Dermis microvascular lymphatic vessel endothelial cell (primary cell): ENCODE data around the gene CMBL. TPM values are rescaled to one million over a fixed set of nuclear protein-coding genes. Genes with fewer than 3 reads are reported as not detected.

Source experiments
- total RNA-seq: library from RNA; depleted of rRNA; stranded (reverse); fragments of >200 nt; gene quantifications from 2 replicates; pipeline ENCODE4 v1.2.1, GENCODE V29; 2014

Gene CMBL
- total RNA-seq, 1 donor from 2014 or later, result 3.7 TPM

Other genes starting within 250 kb of the CMBL start
- 18.9 and 20.1 TPM in 2 replicates for gene ATPSCKMT, start 58.0 kb downstream of the CMBL start, total RNA-seq
- 495 and 643 TPM in 2 replicates for gene CCT5, start 57.6 kb downstream of the CMBL start, total RNA-seq
- 34.5 and 68.9 TPM in 2 replicates for gene MARCHF6, start 45.8 kb upstream of the CMBL start, total RNA-seq
- gene ROPN1L, start 134.0 kb upstream of the CMBL start, total RNA-seq, result 1.6 and 2.2 TPM in 2 replicates